Esophagus (tissue), 2 donors: ENCODE results near the gene LRP1B. TPM values are rescaled to one million over a fixed set of nuclear protein-coding genes. Genes with fewer than 3 reads are reported as not detected.

Source experiments
- H3K27ac ChIP-seq, 2 donors: one replicate each; pipeline ENCODE4 v1.5.1; 2013; ENCODE audit warnings: low read depth in 2 of 2, mild to moderate bottlenecking in 2 of 2, inconsistent platforms in 1 of 2, low read length in 1 of 2, moderate library complexity in 1 of 2
- H3K27me3 ChIP-seq, 2 donors: one replicate each; pipeline ENCODE4 v1.6.1; 2013; ENCODE audit warnings: low read length in 2 of 2, control low read depth in 1 of 2, mild to moderate bottlenecking in 1 of 2; ENCODE audit not compliant: insufficient read depth in 2 of 2, control insufficient read depth in 1 of 2
- H3K36me3 ChIP-seq, 2 donors: one replicate each; pipeline ENCODE4 v1.6.1; 2013; ENCODE audit warnings: low read length in 1 of 2; ENCODE audit not compliant: control insufficient read depth in 2 of 2, insufficient read depth in 2 of 2
- H3K4me1 ChIP-seq, 2 donors: one replicate each; pipeline ENCODE4 v1.6.1; 2013; ENCODE audit warnings: low read length in 1 of 2; ENCODE audit not compliant: control insufficient read depth in 2 of 2, insufficient read depth in 2 of 2
- H3K4me3 ChIP-seq, 2 donors: one replicate each; pipeline ENCODE4 v1.5.1; 2013; ENCODE audit warnings: low read length in 2 of 2, mild to moderate bottlenecking in 2 of 2, low read depth in 1 of 2, moderate library complexity in 1 of 2
- H3K9me3 ChIP-seq, 2 donors: one replicate each; pipeline ENCODE4 v1.6.1; 2013; ENCODE audit warnings: mild to moderate bottlenecking in 2 of 2, low read depth in 1 of 2, low read length in 1 of 2, moderate library complexity in 1 of 2; ENCODE audit not compliant: control insufficient read depth in 2 of 2, insufficient read depth in 1 of 2
- WGBS, 2 donors: extraction: QIAGEN DNeasy Blood & Tissue Kit; methylation state at CpG; one replicate each; pipeline ENCODE4 v1.1.7; 2013; 5-methylcytosine and 5-hydroxymethylcytosine counted together
- polyA plus RNA-seq, 2 donors: library from polyadenylated mRNA; stranded (reverse); fragments of 200-250 nt; gene quantifications; one replicate each; pipeline ENCODE4 v1.2.3, GENCODE V29; 2013
- donor health status: healthy with polysubstance abuse.
- donor health status: Bipolar disorder and iron deficiency.

Gene LRP1B
- polyA plus RNA-seq, 2 donors, result 0.02 to 0.10 TPM

GRCh38 chr2:140876015-140876414, 1254.8 kb downstream of the LRP1B start:
- 96 to 98% methylated on average over 1 of the region's 1 CpG for WGBS, 2 donors
- Histone ChIP-seq H3K4me3 (no peak overlapping the region), H3K9me3 (no peaks in the 10 kb centered on the region), H3K4me1 (no peaks in the 10 kb centered on the region), H3K36me3 (no peaks in the 10 kb centered on the region), H3K27ac (no peak overlapping the region), H3K27me3 (no peaks in the 10 kb centered on the region)

DNA sequence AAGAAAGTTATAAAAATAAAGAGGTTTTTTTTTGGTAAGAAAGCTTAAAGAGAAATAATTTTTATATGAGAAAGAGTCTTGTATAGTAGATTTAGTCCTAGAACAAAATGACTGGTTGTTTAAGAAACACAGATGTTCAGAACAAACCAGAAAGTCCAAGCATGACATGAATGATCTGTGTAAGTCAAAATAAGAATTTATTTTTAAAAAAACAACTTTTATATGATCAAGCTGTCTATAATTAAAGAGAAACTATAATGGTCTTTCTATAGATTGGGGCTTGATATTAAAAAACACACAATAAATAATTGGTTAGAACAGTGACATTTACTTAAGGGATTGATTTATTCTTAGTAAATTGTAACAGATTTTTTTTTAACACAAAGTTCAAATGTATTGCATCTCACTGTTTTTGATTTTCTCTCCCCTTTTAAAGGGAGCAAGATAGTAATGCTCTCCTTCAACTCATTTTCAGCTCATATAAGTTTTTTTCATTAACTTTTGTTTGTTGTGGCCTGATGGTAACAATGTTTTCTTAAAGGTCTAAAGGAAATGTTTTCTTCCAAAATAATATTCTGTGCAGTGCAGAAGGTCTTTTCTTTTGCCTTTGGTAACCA, 1256.8 kb downstream of the LRP1B start:
- H3K4me1 ChIP-seq, result no peaks in the 10 kb centered on the region
- H3K4me3 ChIP-seq, result no peak overlapping the region
- no peak overlapping the region for H3K27ac ChIP-seq
- no peaks in the 10 kb centered on the region for H3K9me3 ChIP-seq
- no peaks in the 10 kb centered on the region for H3K36me3 ChIP-seq
- H3K27me3 ChIP-seq, result no peaks in the 10 kb centered on the region

- no peaks in the 10 kb centered on the region for H3K4me1 ChIP-seq
Observed at GRCh38 chr2:140869925-140870324, 1260.9 kb downstream of the LRP1B start.

GRCh38 chr2:140869107-140869506, 1261.7 kb downstream of the LRP1B start:
- no peak overlapping the region for H3K27ac ChIP-seq
- H3K27me3 ChIP-seq, result no peaks in the 10 kb centered on the region
- no peaks in the 10 kb centered on the region for H3K4me1 ChIP-seq
- no peak overlapping the region for H3K4me3 ChIP-seq
- WGBS, 2 donors, result 91 to 95% methylated on average over 3 of the region's 3 CpGs
- no peaks in the 10 kb centered on the region for H3K9me3 ChIP-seq
- H3K36me3 ChIP-seq, result no peaks in the 10 kb centered on the region

More at GRCh38 chr2:140869925-140870324, 1260.9 kb downstream of the LRP1B start:
- H3K4me3 ChIP-seq, result no peak overlapping the region
- H3K27me3 ChIP-seq, result no peaks in the 10 kb centered on the region
- no peaks in the 10 kb centered on the region for H3K9me3 ChIP-seq
- no peaks in the 10 kb centered on the region for H3K36me3 ChIP-seq
- H3K27ac ChIP-seq, result no peak overlapping the region

GRCh38 chr2:140865837-140866236, 1265.0 kb downstream of the LRP1B start:
- no peaks in the 10 kb centered on the region for H3K4me1 ChIP-seq
- no peaks in the 10 kb centered on the region for H3K27me3 ChIP-seq
- H3K27ac ChIP-seq, result no peak overlapping the region
- H3K36me3 ChIP-seq, result no peaks in the 10 kb centered on the region
- 69 to 75% methylated on average over 3 of the region's 3 CpGs for whole genome bisulfite sequencing, 2 donors
- H3K4me3 ChIP-seq, result no peak overlapping the region
- H3K9me3 ChIP-seq, result no peaks in the 10 kb centered on the region

DNA sequence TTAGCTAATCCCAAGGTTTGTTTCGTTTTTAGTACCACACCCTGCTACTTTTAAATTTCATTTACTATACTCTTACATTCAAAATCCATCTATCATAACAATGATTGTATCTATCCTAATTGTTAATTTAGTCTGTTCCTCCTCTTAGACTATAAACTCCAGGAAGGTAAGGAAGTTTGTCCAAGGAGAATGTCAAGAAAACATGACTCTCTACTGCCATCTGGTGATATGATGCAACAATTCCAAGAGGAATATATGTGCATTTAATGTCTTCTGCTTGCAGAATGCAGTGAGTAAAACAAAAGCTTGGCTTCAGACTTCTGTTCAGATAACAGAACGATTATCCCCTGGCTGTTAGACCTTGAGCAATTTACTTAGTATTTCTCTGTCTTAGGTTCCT, 1267.1 kb downstream of the LRP1B start:
- no peaks in the 10 kb centered on the region for H3K36me3 ChIP-seq
- no peaks in the 10 kb centered on the region for H3K27me3 ChIP-seq
- H3K27ac ChIP-seq, result no peak overlapping the region
- H3K9me3 ChIP-seq, result no peaks in the 10 kb centered on the region
- 42 to 48% methylated on average over 2 of the region's 2 CpGs for WGBS, 2 donors
- H3K4me1 ChIP-seq, result no peaks in the 10 kb centered on the region
- H3K4me3 ChIP-seq, result no peak overlapping the region

DNA sequence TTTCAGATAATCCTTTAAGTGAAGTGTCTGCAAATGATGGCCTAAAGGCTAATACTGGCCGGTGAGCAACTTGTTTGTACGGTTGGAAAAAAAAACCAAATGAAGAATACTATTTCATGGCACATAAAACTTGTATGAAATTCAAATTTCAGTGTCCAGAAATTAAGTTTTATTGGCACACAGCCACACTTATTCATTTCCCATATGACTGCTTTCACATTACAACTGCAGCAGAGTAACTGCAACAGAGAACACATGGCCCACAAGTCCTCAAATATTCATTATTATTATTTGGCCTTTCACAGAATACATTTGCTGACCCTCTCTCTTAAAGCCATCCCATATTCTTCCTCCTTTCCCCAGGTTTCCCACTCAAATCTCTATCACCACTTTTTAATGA, 1268.6 kb downstream of the LRP1B start:
- no peaks in the 10 kb centered on the region for H3K9me3 ChIP-seq

DNA sequence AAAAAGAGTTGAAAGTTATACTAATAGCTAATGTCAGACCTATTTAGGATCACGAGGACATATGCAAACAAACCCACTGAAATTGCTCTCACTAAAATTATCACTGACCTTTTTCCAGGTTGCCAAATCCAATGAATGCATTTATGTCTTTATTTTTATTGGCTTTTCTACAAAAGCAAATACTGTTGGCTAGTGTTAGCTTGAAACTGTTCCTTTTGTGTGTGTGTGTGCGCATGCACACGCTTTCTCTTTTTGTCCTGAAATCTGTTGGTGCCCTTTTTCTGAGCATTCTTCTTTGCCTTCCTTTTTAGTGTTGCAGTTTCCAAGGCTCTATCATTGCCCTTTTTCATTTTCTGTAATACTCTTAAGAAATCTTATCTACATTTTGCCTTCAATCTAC, 1269.2 kb downstream of the LRP1B start:
- H3K4me3 ChIP-seq, result no peak overlapping the region
- no peak overlapping the region for H3K27ac ChIP-seq
- no peaks in the 10 kb centered on the region for H3K36me3 ChIP-seq
- WGBS, 2 donors, result 58 to 68% methylated on average over 3 of the region's 3 CpGs
- H3K4me1 ChIP-seq, result no peaks in the 10 kb centered on the region
- H3K27me3 ChIP-seq, result no peaks in the 10 kb centered on the region
- H3K9me3 ChIP-seq, result no peaks in the 10 kb centered on the region

More for the DNA sequence above, 1268.6 kb downstream of the LRP1B start:
- Histone ChIP-seq H3K36me3 (no peaks in the 10 kb centered on the region), H3K27ac (no peak overlapping the region), H3K27me3 (no peaks in the 10 kb centered on the region), H3K4me1 (no peaks in the 10 kb centered on the region), H3K4me3 (no peak overlapping the region)
- 53 to 74% methylated on average over 2 of the region's 2 CpGs for WGBS, 2 donors

DNA sequence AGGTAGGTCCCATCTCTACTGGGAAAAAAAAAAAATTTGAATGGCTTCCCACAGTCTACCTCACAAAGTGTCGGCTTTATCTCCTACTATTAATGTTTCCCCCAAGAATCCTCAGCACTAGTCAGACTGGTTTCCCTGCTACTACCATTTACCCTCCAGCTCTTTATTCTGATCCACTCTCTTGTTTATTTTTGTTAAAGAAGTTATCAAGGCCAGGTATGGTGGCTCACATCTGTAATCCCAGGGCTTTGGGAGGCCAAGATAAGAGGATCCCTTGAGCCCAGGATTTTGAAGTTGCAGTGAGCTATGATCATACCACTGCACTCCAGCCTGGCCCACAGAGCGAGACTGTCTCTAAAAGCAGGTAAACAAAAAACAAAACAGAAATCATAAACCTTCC, 1275.3 kb downstream of the LRP1B start:
- Histone ChIP-seq H3K27ac (no peak overlapping the region), H3K9me3 (no peaks in the 10 kb centered on the region), H3K36me3 (no peaks in the 10 kb centered on the region), H3K27me3 (no peaks in the 10 kb centered on the region), H3K4me3 (no peak overlapping the region), H3K4me1 (no peaks in the 10 kb centered on the region)
- 62 to 63% methylated on average over 2 of the region's 2 CpGs for WGBS, 2 donors

GRCh38 chr2:140851258-140851981, 1279.4 kb downstream of the LRP1B start:
- no peaks in the 10 kb centered on the region for H3K4me1 ChIP-seq
- H3K4me3 ChIP-seq, result no peak overlapping the region
- 55 to 56% methylated on average over 4 of the region's 4 CpGs for WGBS, 2 donors
- H3K9me3 ChIP-seq, result no peaks in the 10 kb centered on the region
- H3K27me3 ChIP-seq, result no peaks in the 10 kb centered on the region
- no peaks in the 10 kb centered on the region for H3K36me3 ChIP-seq
- H3K27ac ChIP-seq, result no peak overlapping the region
